Sigmoid colon (tissue), 7 donors: Measurements from ENCODE around the gene MVB12B. TPM values are rescaled to one million over a fixed set of nuclear protein-coding genes. Genes with fewer than 3 reads are reported as not detected.

Experiments used
- DNase-seq: peaks from one replicate; pipeline ENCODE4 v3.0.0-alpha.2; 2019
- H3K27ac ChIP-seq, 4 donors: fragments of 200-600 bp; sonication (generic); one replicate each; pipeline ENCODE4 v1.5.1; 2016 to 2019; ENCODE audit warnings: mild to moderate bottlenecking in 1 of 4
- H3K27me3 ChIP-seq, 3 donors: fragments of 200-600 bp; sonication (generic); one replicate each; pipeline ENCODE4 v1.5.1; 2019; ENCODE audit warnings: mild to moderate bottlenecking in 1 of 3
- H3K36me3 ChIP-seq, 4 donors: fragments of 200-600 bp; sonication (generic); one replicate each; pipeline ENCODE4 v1.5.1; 2016 to 2019
- H3K4me1 ChIP-seq, 4 donors: fragments of 200-600 bp; sonication (generic); one replicate each; pipeline ENCODE4 v1.5.1; 2017 to 2019
- H3K4me3 ChIP-seq, 4 donors: fragments of 200-600 bp; sonication (generic); one replicate each; pipeline ENCODE4 v1.5.1; 2017 to 2019; ENCODE audit warnings: mild to moderate bottlenecking in 2 of 4, moderate library complexity in 1 of 4
- H3K9me3 ChIP-seq, 4 donors: fragments of 200-600 bp in 3 of 4; sonication (generic) in 3 of 4; one replicate each; pipeline versions ENCODE4 v1.5.1 to v1.6.1; 2013 to 2019
- EP300 ChIP-seq, 4 donors: sonication (generic); formaldehyde crosslinking; IDR thresholded peaks; one replicate each; pipeline ENCODE4 v1.6.1; 2017; ENCODE audit warnings: antibody characterized with exemption in 4 of 4
- POLR2A ChIP-seq, 2 donors: fragments of 450-650 bp; IDR thresholded peaks; one replicate each; pipeline ENCODE4 v1.6.1; 2016; ENCODE audit warnings: antibody characterized with exemption in 2 of 2, mild to moderate bottlenecking in 2 of 2, moderate library complexity in 2 of 2
- POLR2AphosphoS5 ChIP-seq, 4 donors: sonication (generic); formaldehyde crosslinking; IDR thresholded peaks; one replicate each; pipeline ENCODE4 v1.6.1; 2017; ENCODE audit warnings: antibody characterized with exemption in 4 of 4
- WGBS, 2 donors: extraction: QIAGEN DNeasy Blood & Tissue Kit; methylation state at CpG; one replicate each; pipeline ENCODE4 v1.1.7; 2013; 5-methylcytosine and 5-hydroxymethylcytosine counted together
- intact Hi-C: fragments of 100-400 bp; cut with DNase I; formaldehyde crosslinking; loops from one replicate; pipeline ENCODE4 v1.15.1; 2023
- polyA plus RNA-seq, 3 donors: library from polyadenylated mRNA; stranded (reverse); fragments of 200-250 nt; gene quantifications; one replicate each; pipeline ENCODE4 v1.2.3, GENCODE V29; 2013
- total RNA-seq, 4 donors: library from RNA; depleted of rRNA; stranded (reverse); fragments of >200 nt; gene quantifications; one replicate each; pipeline ENCODE4 v1.1.0, GENCODE V29; 2016
- TF ChIP-seq, protein P1 (sequence below), 4 experiments: fragments of 450-650 bp in 3 of 4; fragments of 200-600 bp in 1 of 4; IDR thresholded peaks; one replicate each; pipeline ENCODE4 v1.5.1; 2016 to 2019; ENCODE audit warnings: antibody characterized with exemption in 4 of 4, mild to moderate bottlenecking in 3 of 4, moderate library complexity in 2 of 4
- donor health status: healthy with polysubstance abuse.
- donor health status: Bipolar disorder and iron deficiency.
- donor health status: healthy.

MVB12B gene
- total and polyA plus RNA-seq, 7 donors, result 5.1 to 14.4 (median 12.2) TPM

DNA sequence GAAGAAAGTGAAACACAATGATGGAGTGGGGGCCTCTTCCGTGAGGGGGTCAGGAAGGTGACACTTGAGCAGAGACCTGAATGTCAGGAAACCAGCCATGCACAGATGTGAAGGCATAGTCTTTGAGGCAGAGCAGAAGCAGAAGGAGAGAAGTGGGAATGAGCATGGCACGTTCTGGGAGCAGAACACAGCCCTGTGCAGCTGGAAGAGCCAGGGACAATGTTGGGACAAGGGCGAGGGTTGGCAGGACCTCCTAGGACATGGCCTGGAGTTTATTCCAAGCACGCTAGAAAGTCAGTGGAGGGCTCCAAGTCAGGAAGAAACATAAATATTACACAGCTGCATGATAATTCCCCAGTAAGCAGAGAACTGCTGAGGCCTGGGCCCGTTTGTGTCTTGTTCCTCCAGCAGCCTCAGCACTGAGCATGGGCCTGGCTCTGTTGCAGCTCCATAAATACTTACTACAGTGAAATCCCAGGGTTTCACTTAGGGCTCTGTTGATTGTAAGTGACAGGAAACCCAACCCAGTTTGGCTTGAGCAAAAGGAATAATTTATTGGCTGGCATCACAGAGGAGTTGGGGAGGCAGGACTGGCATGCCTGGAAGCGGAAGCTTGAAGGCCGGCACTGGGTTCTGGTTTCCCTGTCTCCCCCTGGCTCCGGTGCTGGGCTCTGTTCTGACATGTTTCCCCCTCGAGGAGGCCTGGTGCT, 66.2 kb downstream of the MVB12B start:
- TF ChIP-seq POLR2A (IDR thresholded peaks at IDR 0.05) (no peak), POLR2AphosphoS5 (IDR thresholded peaks at IDR 0.05) (peak in 3 of 4 donors; percentile 14 to 36 (median 21)), EP300 (IDR thresholded peaks at IDR 0.05) (no peak)
- TF ChIP-seq, protein P1, sequence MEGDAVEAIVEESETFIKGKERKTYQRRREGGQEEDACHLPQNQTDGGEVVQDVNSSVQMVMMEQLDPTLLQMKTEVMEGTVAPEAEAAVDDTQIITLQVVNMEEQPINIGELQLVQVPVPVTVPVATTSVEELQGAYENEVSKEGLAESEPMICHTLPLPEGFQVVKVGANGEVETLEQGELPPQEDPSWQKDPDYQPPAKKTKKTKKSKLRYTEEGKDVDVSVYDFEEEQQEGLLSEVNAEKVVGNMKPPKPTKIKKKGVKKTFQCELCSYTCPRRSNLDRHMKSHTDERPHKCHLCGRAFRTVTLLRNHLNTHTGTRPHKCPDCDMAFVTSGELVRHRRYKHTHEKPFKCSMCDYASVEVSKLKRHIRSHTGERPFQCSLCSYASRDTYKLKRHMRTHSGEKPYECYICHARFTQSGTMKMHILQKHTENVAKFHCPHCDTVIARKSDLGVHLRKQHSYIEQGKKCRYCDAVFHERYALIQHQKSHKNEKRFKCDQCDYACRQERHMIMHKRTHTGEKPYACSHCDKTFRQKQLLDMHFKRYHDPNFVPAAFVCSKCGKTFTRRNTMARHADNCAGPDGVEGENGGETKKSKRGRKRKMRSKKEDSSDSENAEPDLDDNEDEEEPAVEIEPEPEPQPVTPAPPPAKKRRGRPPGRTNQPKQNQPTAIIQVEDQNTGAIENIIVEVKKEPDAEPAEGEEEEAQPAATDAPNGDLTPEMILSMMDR (IDR thresholded peaks at IDR 0.05), result no peak
- H3K9me3 ChIP-seq, result no peaks in the 10 kb centered on the region
- peak; percentile 75 for DNase-seq
- peak overlapping the region; percentile 52 to 65 (median 64) for H3K27ac ChIP-seq
- peaks cover 0 to 23% (median 20%) of the 10 kb centered on the region in 4 donors for H3K4me1 ChIP-seq
- intact Hi-C loops, result no loop called here
- peaks cover 0 to 46% (median 2%) of the 10 kb centered on the region in 4 donors for H3K36me3 ChIP-seq
- H3K27me3 ChIP-seq, result no peaks in the 10 kb centered on the region
- WGBS, 2 donors, result 76 to 84% methylated on average over 9 of the region's 9 CpGs
- no peak overlapping the region for H3K4me3 ChIP-seq

DNA sequence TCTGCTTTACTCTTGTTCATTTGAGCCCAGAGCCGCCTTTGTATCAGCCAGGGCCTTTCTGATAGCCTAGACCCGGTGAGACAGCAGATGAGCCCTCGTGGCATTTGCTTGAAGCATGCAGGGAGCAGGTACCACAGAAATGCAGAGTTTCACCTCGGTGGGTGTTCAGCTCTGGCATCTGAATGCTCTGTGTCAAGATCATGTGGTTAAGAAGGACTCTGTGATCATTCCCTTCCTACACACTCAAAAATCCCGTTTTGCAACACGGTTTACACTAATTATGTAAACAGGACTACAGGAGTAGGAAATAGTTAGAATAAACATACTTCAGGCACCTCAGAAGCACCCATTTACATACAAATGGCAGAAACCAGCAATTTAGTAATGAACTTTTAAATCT, 67.2 kb downstream of the MVB12B start:
- WGBS, 2 donors, result 75 to 77% methylated on average over 6 of the region's 6 CpGs
- Histone ChIP-seq H3K36me3 (peaks cover 0 to 43% (median 2%) of the 10 kb centered on the region in 4 donors), H3K9me3 (no peaks in the 10 kb centered on the region), H3K4me1 (peaks cover 0 to 30% (median 23%) of the 10 kb centered on the region in 4 donors), H3K27ac (peak overlapping the region in 3 of 4 donors; percentile 52 to 65 (median 64)), H3K27me3 (no peaks in the 10 kb centered on the region), H3K4me3 (no peak overlapping the region)
- intact Hi-C loops, result no loop called here
- no peak for DNase-seq
- TF ChIP-seq, protein P1 (IDR thresholded peaks at IDR 0.05), result no peak
- TF ChIP-seq POLR2A (IDR thresholded peaks at IDR 0.05) (no peak), POLR2AphosphoS5 (IDR thresholded peaks at IDR 0.05) (no peak), EP300 (IDR thresholded peaks at IDR 0.05) (no peak)

DNA sequence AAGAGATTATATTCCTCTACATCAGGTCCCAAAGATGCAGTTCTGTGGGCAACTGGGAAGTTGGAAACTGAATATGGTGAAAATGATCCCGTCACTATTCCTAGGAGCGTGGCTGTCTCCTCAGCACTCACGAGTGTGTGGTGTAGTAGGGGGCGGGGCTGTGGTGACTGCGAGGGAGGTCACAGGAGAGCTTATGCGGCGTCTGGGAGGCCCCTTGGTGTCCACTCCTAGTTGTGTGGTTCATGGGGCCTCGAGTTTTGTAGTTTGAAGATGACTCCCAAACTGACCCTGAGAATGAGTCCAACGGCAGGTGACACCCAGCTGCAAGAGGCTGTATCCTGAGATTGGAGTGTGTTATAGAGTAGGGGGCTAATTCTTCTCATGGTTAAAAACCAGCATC, 68.2 kb downstream of the MVB12B start:
- TF ChIP-seq EP300 (IDR thresholded peaks at IDR 0.05), result no peak
- TF ChIP-seq POLR2A (IDR thresholded peaks at IDR 0.05), result no peak
- no peak for TF ChIP-seq POLR2AphosphoS5 (IDR thresholded peaks at IDR 0.05)
- TF ChIP-seq, protein P1 (IDR thresholded peaks at IDR 0.05), result no peak
- 87 to 89% methylated on average over 9 of the region's 9 CpGs for WGBS, 2 donors
- DNase-seq, result no peak
- Histone ChIP-seq H3K4me1 (peaks cover 0 to 30% (median 23%) of the 10 kb centered on the region in 4 donors), H3K4me3 (no peak overlapping the region), H3K9me3 (no peaks in the 10 kb centered on the region), H3K27ac (no peak overlapping the region), H3K27me3 (no peaks in the 10 kb centered on the region), H3K36me3 (peaks cover 0 to 51% (median 2%) of the 10 kb centered on the region in 4 donors)
- intact Hi-C loops, result loop anchor here (5.0 kb wide), 2 partner anchors 68 to 988 kb away; partner anchors contain the start of gene MVB12B

DNA sequence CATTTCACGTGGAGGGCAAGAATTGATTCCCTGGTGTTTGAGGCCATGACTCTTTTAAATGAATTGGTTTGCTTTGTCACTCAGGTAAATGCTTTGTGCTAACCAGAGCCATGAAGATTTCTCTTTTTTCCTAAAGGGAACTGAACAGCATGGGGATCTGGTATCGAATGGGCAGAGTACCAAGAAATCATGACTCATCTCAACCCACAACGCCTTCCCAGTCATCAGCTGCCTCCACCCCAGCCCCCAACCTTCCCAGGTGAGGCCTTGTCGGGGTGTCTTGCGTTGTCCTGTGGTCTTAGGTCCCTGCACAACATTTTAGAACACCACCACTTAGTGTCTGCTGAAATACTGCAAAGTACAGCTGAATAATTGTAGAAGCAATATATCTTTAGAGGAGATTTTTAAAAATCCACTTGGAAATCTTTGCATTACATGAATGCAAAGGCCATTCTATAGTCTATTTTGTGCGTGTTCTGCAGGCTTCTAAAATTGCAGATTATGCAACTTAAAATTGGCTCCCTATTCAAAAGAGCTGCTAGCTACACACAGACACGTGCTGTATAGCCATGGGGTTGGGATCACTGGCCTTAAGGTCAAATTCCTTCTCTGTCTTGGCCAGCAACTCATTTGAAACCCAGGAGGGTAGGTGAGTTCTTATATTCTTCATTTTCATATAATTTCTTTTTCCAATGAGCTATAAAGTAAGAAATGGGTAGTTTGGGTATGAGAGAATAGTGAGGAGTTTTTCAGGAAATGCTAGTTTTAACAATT, 69.0 kb downstream of the MVB12B start:
- Histone ChIP-seq H3K27me3 (no peaks in the 10 kb centered on the region), H3K4me3 (no peak overlapping the region), H3K9me3 (no peaks in the 10 kb centered on the region), H3K4me1 (peaks cover 0 to 30% (median 23%) of the 10 kb centered on the region in 4 donors), H3K36me3 (peaks cover 0 to 52% (median 2%) of the 10 kb centered on the region in 4 donors), H3K27ac (no peak overlapping the region)
- no peak for DNase-seq
- 33 to 59% methylated on average over 7 of the region's 7 CpGs for WGBS, 2 donors
- intact Hi-C loops, result loop anchor here (2.0 to 5.0 kb wide), 3 partner anchors 68 to 988 kb away; partner anchors contain the start of gene MVB12B
- TF ChIP-seq POLR2A (IDR thresholded peaks at IDR 0.05), result no peak
- TF ChIP-seq, protein P1 (IDR thresholded peaks at IDR 0.05), result no peak
- no peak for TF ChIP-seq EP300 (IDR thresholded peaks at IDR 0.05)
- TF ChIP-seq POLR2AphosphoS5 (IDR thresholded peaks at IDR 0.05), result no peak
